C4-2B (cell line): ENCODE results near the gene LTBP4.
"Not testable (repeated sequence)": the region's sequence is repeated elsewhere in the genome, so short reads cannot be mapped to it uniquely, and the experiment has no call there.

Source experiments
- H3K27ac ChIP-seq: fragments of 450-650 bp; 2 replicates; pipeline ENCODE4 v1.5.1; 2017
- CTCF ChIP-seq: fragments of 450-650 bp; conservative IDR thresholded peaks from 2 replicates; pipeline ENCODE4 v1.5.1; 2017; ENCODE audit warnings: mild to moderate bottlenecking
- ZFX ChIP-seq: fragments of 450-650 bp; IDR thresholded peaks from 2 replicates; pipeline ENCODE4 v1.6.1; 2017

Gene LTBP4

DNA sequence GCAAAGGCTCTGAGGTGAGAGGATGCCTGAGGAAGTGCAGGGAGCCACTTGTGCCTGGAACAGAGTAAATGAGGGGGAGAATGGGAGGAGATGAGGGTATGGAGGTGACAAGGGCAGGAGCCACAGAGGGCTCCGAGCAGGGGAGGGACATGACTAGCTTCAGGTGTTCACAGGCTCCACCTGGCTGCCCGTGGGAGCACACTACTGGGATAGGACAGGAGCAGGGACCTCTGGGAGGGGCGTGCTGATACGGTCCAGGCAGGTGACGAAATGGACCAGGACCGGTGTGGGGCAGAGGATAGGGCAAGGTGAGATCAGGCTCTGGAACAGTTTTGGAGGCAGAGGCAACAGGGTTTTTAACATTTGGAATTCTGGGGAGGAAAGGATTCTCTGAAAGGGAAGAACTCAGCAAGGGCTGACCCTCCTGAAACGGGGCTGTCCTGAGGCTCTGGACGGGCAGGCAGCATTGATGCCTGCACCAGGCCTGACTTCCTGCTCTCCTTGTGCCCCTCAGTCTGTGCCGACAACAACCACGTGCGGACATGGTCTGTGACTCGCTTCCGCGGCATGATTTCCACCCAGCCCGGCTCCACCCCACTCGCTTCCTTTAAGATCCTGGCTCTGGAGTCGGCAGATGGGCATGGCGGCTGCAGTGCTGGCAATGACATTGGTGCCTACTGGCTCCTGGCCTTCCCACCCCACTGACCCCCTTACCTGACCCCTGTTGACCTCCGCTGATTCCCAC lies 12.9 kb upstream of the LTBP4 start:
- TF ChIP-seq CTCF (no peak), ZFX (no peak)
- no peak overlapping the region for H3K27ac ChIP-seq

- no peak for TF ChIP-seq ZFX
- no peak for TF ChIP-seq CTCF
- H3K27ac ChIP-seq = no peak overlapping the region
These were observed 12.1 kb upstream of the LTBP4 start for GRCh38 chr19:40588926-40589569.

GRCh38 chr19:40589591-40590429 lies 11.4 kb upstream of the LTBP4 start:
- no peak overlapping the region for H3K27ac ChIP-seq
- TF ChIP-seq CTCF = no peak
- no peak for TF ChIP-seq ZFX

GRCh38 chr19:40590464-40591265 lies 10.5 kb upstream of the LTBP4 start:
- H3K27ac ChIP-seq = no peak overlapping the region
- TF ChIP-seq ZFX (no peak), CTCF (no peak)

DNA sequence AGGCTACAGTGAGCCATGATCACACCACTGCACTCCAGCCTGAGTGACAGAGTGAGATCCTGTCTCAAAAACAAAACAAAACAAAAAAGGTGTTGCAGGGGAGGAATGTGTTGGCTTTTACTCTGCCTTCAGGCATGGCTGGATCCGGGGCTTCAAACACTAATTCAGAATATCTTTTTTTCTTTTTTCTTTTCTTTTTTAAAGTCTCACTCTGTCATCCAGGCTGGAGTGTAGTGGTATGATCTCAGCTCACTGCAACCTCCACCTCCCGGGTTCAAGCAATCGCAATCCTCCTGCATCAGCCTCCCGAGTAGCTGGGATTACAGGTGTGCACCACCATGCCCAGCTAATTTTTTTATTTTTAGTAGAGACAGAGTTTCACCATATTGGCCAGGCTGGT lies 9.4 kb upstream of the LTBP4 start:
- not testable (repeated sequence) for H3K27ac ChIP-seq

- TF ChIP-seq CTCF (no peak), ZFX (no peak)
- H3K27ac ChIP-seq = no peak overlapping the region
These were observed 9.0 kb upstream of the LTBP4 start for GRCh38 chr19:40592170-40592569.

GRCh38 chr19:40594255-40594654 lies 6.9 kb upstream of the LTBP4 start:
- H3K27ac ChIP-seq = no peak overlapping the region
- TF ChIP-seq ZFX (no peak), CTCF (no peak)
